Keratinocyte (primary cell): ENCODE measurements around the gene HID1. TPM values are rescaled to one million over a fixed set of nuclear protein-coding genes. Genes with fewer than 3 reads are reported as not detected.

Experiments used
- DNase-seq: peaks from one replicate; pipeline ENCODE4 v3.0.0-alpha.2; 2011; ENCODE audit warnings: low read depth, missing footprints, low spot score
- FAIRE-seq: peaks from 2 replicates; lab custom pipeline; 2011; peaks lifted over from hg19 to GRCh38; lab: Jason Lieb, UNC
- H2AFZ ChIP-seq: 2 replicates; pipeline ENCODE4 v1.6.0; 2012; ENCODE audit warnings: low read length, control low read depth, inconsistent platforms; ENCODE audit not compliant: control insufficient read depth
- H3K27ac ChIP-seq: 2 replicates; pipeline ENCODE4 v1.5.1; 2011; ENCODE audit warnings: low read length; ENCODE audit not compliant: control insufficient read depth, insufficient read depth
- H3K27me3 ChIP-seq: 3 replicates; pipeline ENCODE4 v1.6.0; 2011; ENCODE audit warnings: low read length; ENCODE audit not compliant: control insufficient read depth, insufficient read depth; ENCODE audit errors: extremely low read depth
- H3K36me3 ChIP-seq, 2 experiments: 2 replicates in 1 of 2; 3 replicates in 1 of 2; pipeline ENCODE4 v1.5.1; 2011; ENCODE audit warnings: low read length in 2 of 2, mild to moderate bottlenecking in 1 of 2; ENCODE audit not compliant: control insufficient read depth in 2 of 2, insufficient read depth in 2 of 2; ENCODE audit errors: extremely low read depth in 1 of 2
- H3K4me1 ChIP-seq: 3 replicates; pipeline ENCODE4 v1.5.1; 2011; ENCODE audit warnings: low read length; ENCODE audit not compliant: control insufficient read depth, insufficient read depth; ENCODE audit errors: extremely low read depth
- H3K4me2 ChIP-seq: 3 replicates; pipeline ENCODE4 v1.6.0; 2011; ENCODE audit warnings: low read depth, low read length; ENCODE audit not compliant: control insufficient read depth, insufficient read depth; ENCODE audit errors: extremely low read depth
- H3K4me3 ChIP-seq, 3 experiments: fragments of 200-600 bp in 1 of 3; sonication (generic) in 1 of 3; 2 replicates in 2 of 3; 3 replicates in 1 of 3; pipeline ENCODE4 v1.5.1; 2011 to 2016; ENCODE audit warnings: low read length in 3 of 3, mild to moderate bottlenecking in 3 of 3, control low read depth in 2 of 3, inconsistent platforms in 1 of 3, low read depth in 1 of 3, mixed read lengths in 1 of 3, mixed run types in 1 of 3, moderate library complexity in 1 of 3; ENCODE audit not compliant: control insufficient read depth in 2 of 3, insufficient read depth in 2 of 3; ENCODE audit errors: extremely low read depth in 1 of 3
- H3K79me2 ChIP-seq: 2 replicates; pipeline ENCODE4 v1.6.0; 2012; ENCODE audit warnings: low read length; ENCODE audit not compliant: control insufficient read depth, insufficient read depth
- H3K9ac ChIP-seq: 3 replicates; pipeline ENCODE4 v1.6.0; 2011; ENCODE audit warnings: low read length; ENCODE audit not compliant: control insufficient read depth, insufficient read depth; ENCODE audit errors: extremely low read depth
- H3K9me1 ChIP-seq: 3 replicates; pipeline ENCODE4 v1.6.0; 2011; ENCODE audit warnings: low read length; ENCODE audit not compliant: control insufficient read depth, insufficient read depth; ENCODE audit errors: extremely low read depth
- H3K9me3 ChIP-seq: 2 replicates; pipeline ENCODE4 v1.5.1; 2012; ENCODE audit warnings: low read depth, low read length; ENCODE audit not compliant: control insufficient read depth
- H4K20me1 ChIP-seq: 3 replicates; pipeline ENCODE4 v1.6.0; 2011; ENCODE audit warnings: low read length; ENCODE audit not compliant: control insufficient read depth, insufficient read depth; ENCODE audit errors: extremely low read depth
- CTCF ChIP-seq, 3 experiments: IDR thresholded peaks in 1 of 3; conservative IDR thresholded peaks in 1 of 3; optimal IDR thresholded peaks in 1 of 3; 2 replicates in 2 of 3; 3 replicates in 1 of 3; pipeline versions ENCODE3 to v1.5.1; 2011; ENCODE audit warnings: low read length in 3 of 3, mild to moderate bottlenecking in 3 of 3, moderate library complexity in 2 of 3, control low read depth in 1 of 3, inconsistent platforms in 1 of 3; ENCODE audit not compliant: insufficient read depth in 2 of 3; ENCODE audit errors: extremely low read depth in 1 of 3
- EZH2 ChIP-seq: IDR thresholded peaks from one replicate; pipeline ENCODE4 v1.6.1; 2012; ENCODE audit warnings: inconsistent platforms, mild to moderate bottlenecking, low read length, moderate library complexity
- dilution Hi-C: fragments of 300-500 bp; cut with MboI; formaldehyde crosslinking; loops from one replicate; pipeline ENCODE4 v1.7.0; 2020; ENCODE audit warnings: low sequenced_read_pairs; ENCODE audit not compliant: extremely low pct_ligation_motif_present
- polyA plus RNA-seq, 5 experiments: library from polyadenylated mRNA; depleted of rRNA in 3 of 5; stranded (reverse) in 3 of 5; stranded (forward) in 1 of 5; unstranded in 1 of 5; fragments of >200 nt; gene quantifications; 1 replicate in 1 of 5; 2 replicates in 3 of 5; 3 replicates in 1 of 5; pipeline versions ENCODE4 v1.2.1 to v1.2.3, GENCODE V29; 2011 to 2012; ENCODE audit warnings: missing spikeins in 2 of 5, low read depth in 1 of 5, low replicate concordance in 1 of 5

The HID1 gene
- polyA plus RNA-seq, 1 donor (not counting 4 experiments of a cell fraction or from before 2014, with no cell fraction given) = 0.33 TPM

- peaks cover 19% of the 10 kb centered on the region for H3K4me1 ChIP-seq
- no peaks in the 10 kb centered on the region for H3K79me2 ChIP-seq
- no peak within 1 kb of the TSS for H2AFZ ChIP-seq
- no peak for FAIRE-seq
- H3K27me3 ChIP-seq = peaks cover 52% of the 10 kb centered on the region
- H3K9ac ChIP-seq = no peak within 1 kb of the TSS
- H3K4me2 ChIP-seq = peak within 1 kb of the TSS; percentile 66
- no peaks in the 10 kb centered on the region for H3K9me3 ChIP-seq
- no peak for TF ChIP-seq CTCF (optimal IDR thresholded peaks at IDR 0.05 in 1 of 3, IDR thresholded peaks at IDR 0.05 in 1 of 3, conservative IDR thresholded peaks at IDR 0.05 in 1 of 3; ENCODE audit: extremely low read depth in 1 of 3, insufficient read depth in 2 of 3, low read length in 3 of 3)
- TF ChIP-seq EZH2 = peak; percentile 98
- no peak for DNase-seq
- dilution Hi-C loops = no loop called here
- H3K9me1 ChIP-seq = no peaks in the 10 kb centered on the region
- no peak within 1 kb of the TSS for H3K27ac ChIP-seq
- H3K36me3 ChIP-seq = no peaks in the 10 kb centered on the region
- no peaks in the 10 kb centered on the region for H4K20me1 ChIP-seq
- H3K4me3 ChIP-seq = peak within 1 kb of the TSS; percentile 34 to 54 (median 37)
Observed at GRCh38 chr17:74924250-74924948, 48.2 kb downstream of the HID1 start, which contains the start of gene OTOP2. Gene OTOP2 (plus strand): TSS chr17:74924273. CDS start chr17:74924633, 360 bp downstream.

- peaks cover 19% of the 10 kb centered on the region for H3K4me1 ChIP-seq
- H3K36me3 ChIP-seq = no peaks in the 10 kb centered on the region
- no peaks in the 10 kb centered on the region for H3K79me2 ChIP-seq
- FAIRE-seq = no peak
- peak overlapping the region; percentile 34 to 54 (median 37) for H3K4me3 ChIP-seq
- no peak overlapping the region for H2AFZ ChIP-seq
- peak in 2 of 3 experiments; percentile 93 for TF ChIP-seq CTCF (optimal IDR thresholded peaks at IDR 0.05 in 1 of 3, IDR thresholded peaks at IDR 0.05 in 1 of 3, conservative IDR thresholded peaks at IDR 0.05 in 1 of 3; ENCODE audit: extremely low read depth in 1 of 3, insufficient read depth in 2 of 3, low read length in 3 of 3)
- no peak for TF ChIP-seq EZH2
- no peaks in the 10 kb centered on the region for H3K9me3 ChIP-seq
- no peak for DNase-seq
- H3K4me2 ChIP-seq = peak overlapping the region; percentile 66
- H3K27me3 ChIP-seq = peaks cover 51% of the 10 kb centered on the region
- H3K27ac ChIP-seq = no peak overlapping the region
- no peaks in the 10 kb centered on the region for H4K20me1 ChIP-seq
- dilution Hi-C loops = no loop called here
- H3K9me1 ChIP-seq = no peaks in the 10 kb centered on the region
- H3K9ac ChIP-seq = no peak overlapping the region
Observed at GRCh38 chr17:74923538-74924249, 48.9 kb downstream of the HID1 start.
